Neuronal stem cell (in vitro differentiated cells): ENCODE results near the gene ZFP28.
A peak's percentile ranks its signal among the peaks of the same experiment; 100 is the strongest.

Source experiments
- DNase-seq: peaks from one replicate; pipeline ENCODE4 v3.0.0-alpha.2; 2013; ENCODE audit warnings: low spot score
- H2AFZ ChIP-seq: one replicate; pipeline ENCODE4 v1.6.1; 2013; ENCODE audit warnings: mild to moderate bottlenecking, low read length, inconsistent platforms
- H2AK5ac ChIP-seq: 2 replicates; pipeline ENCODE4 v1.6.1; 2013; ENCODE audit warnings: low read depth, mild to moderate bottlenecking, inconsistent platforms, low read length, moderate library complexity, mixed read lengths
- H2BK120ac ChIP-seq: 2 replicates; pipeline ENCODE4 v1.6.1; 2013; ENCODE audit warnings: low read depth, mild to moderate bottlenecking, inconsistent platforms, low read length, moderate library complexity, mixed read lengths
- H2BK12ac ChIP-seq: one replicate; pipeline ENCODE4 v1.6.1; 2013; ENCODE audit warnings: low read length, inconsistent platforms
- H2BK15ac ChIP-seq: 2 replicates; pipeline ENCODE4 v1.6.1; 2013; ENCODE audit warnings: mild to moderate bottlenecking, low read length, inconsistent platforms, mixed read lengths
- H2BK5ac ChIP-seq: one replicate; pipeline ENCODE4 v1.6.1; 2013; ENCODE audit warnings: inconsistent platforms, mild to moderate bottlenecking, low read length, moderate library complexity
- H3K14ac ChIP-seq: one replicate; pipeline ENCODE4 v1.6.1; 2013; ENCODE audit warnings: low read length, inconsistent platforms
- H3K18ac ChIP-seq: 2 replicates; pipeline ENCODE4 v1.6.1; 2013; ENCODE audit warnings: low read length, inconsistent platforms
- H3K23ac ChIP-seq: 2 replicates; pipeline ENCODE4 v1.6.1; 2013; ENCODE audit warnings: low read depth, mild to moderate bottlenecking, mixed read lengths, low read length, inconsistent platforms; ENCODE audit not compliant: poor library complexity
- H3K27ac ChIP-seq: replicated peaks from 3 replicates; pipeline ENCODE4 v1.5.1; 2013; ENCODE audit warnings: low read length, inconsistent platforms
- H3K27me3 ChIP-seq, 3 experiments: 2 replicates each; pipeline ENCODE4 v1.6.1; 2013; ENCODE audit warnings: low read length in 3 of 3, mild to moderate bottlenecking in 2 of 3, inconsistent platforms in 1 of 3, low read depth in 1 of 3, mixed read lengths in 1 of 3, moderate library complexity in 1 of 3; ENCODE audit not compliant: control insufficient read depth in 3 of 3, insufficient read depth in 3 of 3
- H3K36me3 ChIP-seq, 2 donors: replicated peaks in 1 of 2; 2 replicates each; pipeline ENCODE4 v1.6.1; 2013; ENCODE audit warnings: low read length in 2 of 2; ENCODE audit not compliant: control insufficient read depth in 2 of 2, insufficient read depth in 2 of 2
- H3K4ac ChIP-seq: 2 replicates; pipeline ENCODE4 v1.6.1; 2013; ENCODE audit warnings: inconsistent platforms, mild to moderate bottlenecking, low read length, moderate library complexity
- H3K4me1 ChIP-seq, 2 donors: 1 replicate in 1 of 2; 2 replicates in 1 of 2; pipeline ENCODE4 v1.6.1; 2013; ENCODE audit warnings: low read length in 2 of 2, low read depth in 1 of 2; ENCODE audit not compliant: control insufficient read depth in 2 of 2, insufficient read depth in 1 of 2
- H3K4me2 ChIP-seq: one replicate; pipeline ENCODE4 v1.6.1; 2013; ENCODE audit warnings: mild to moderate bottlenecking, low read length, inconsistent platforms; ENCODE audit not compliant: insufficient read depth, poor library complexity, severe bottlenecking
- H3K4me3 ChIP-seq, 2 donors: 2 replicates each; pipeline ENCODE4 v1.5.1; 2013; ENCODE audit warnings: low read length in 2 of 2, mild to moderate bottlenecking in 2 of 2, inconsistent platforms in 1 of 2, moderate library complexity in 1 of 2
- H3K79me1 ChIP-seq: one replicate; pipeline ENCODE4 v1.6.1; 2013; ENCODE audit warnings: low read depth, mild to moderate bottlenecking, inconsistent platforms, low read length, moderate library complexity
- H3K9ac ChIP-seq: one replicate; pipeline ENCODE4 v1.6.1; 2013; ENCODE audit warnings: mild to moderate bottlenecking, low read depth, low read length, inconsistent platforms; ENCODE audit not compliant: poor library complexity
- H3K9me3 ChIP-seq, 2 donors: replicated peaks in 1 of 2; 2 replicates each; pipeline versions ENCODE3 to v1.6.1; 2013; ENCODE audit warnings: low read length in 2 of 2, mild to moderate bottlenecking in 2 of 2, inconsistent platforms in 1 of 2, low read depth in 1 of 2, mixed read lengths in 1 of 2, moderate library complexity in 1 of 2; ENCODE audit not compliant: control insufficient read depth in 2 of 2, insufficient read depth in 1 of 2
- H4K8ac ChIP-seq: one replicate; pipeline ENCODE4 v1.6.1; 2013; ENCODE audit warnings: low read depth, mild to moderate bottlenecking, inconsistent platforms, low read length, moderate library complexity
- H4K91ac ChIP-seq: one replicate; pipeline ENCODE4 v1.6.1; 2013; ENCODE audit warnings: low read length, low read depth, mild to moderate bottlenecking, inconsistent platforms; ENCODE audit not compliant: poor library complexity
- WGBS, 2 donors: extraction: QIAGEN DNeasy Blood & Tissue Kit; methylation state at CpG; one replicate each; pipeline ENCODE4 v1.1.7; 2013; ENCODE audit warnings: missing lambda C conversion rate in 2 of 2, mixed read lengths in 1 of 2; ENCODE audit not compliant: insufficient read length in 2 of 2, insufficient replicate concordance in 1 of 2; ENCODE audit errors: extremely low coverage in 2 of 2; 5-methylcytosine and 5-hydroxymethylcytosine counted together

Gene ZFP28

DNA sequence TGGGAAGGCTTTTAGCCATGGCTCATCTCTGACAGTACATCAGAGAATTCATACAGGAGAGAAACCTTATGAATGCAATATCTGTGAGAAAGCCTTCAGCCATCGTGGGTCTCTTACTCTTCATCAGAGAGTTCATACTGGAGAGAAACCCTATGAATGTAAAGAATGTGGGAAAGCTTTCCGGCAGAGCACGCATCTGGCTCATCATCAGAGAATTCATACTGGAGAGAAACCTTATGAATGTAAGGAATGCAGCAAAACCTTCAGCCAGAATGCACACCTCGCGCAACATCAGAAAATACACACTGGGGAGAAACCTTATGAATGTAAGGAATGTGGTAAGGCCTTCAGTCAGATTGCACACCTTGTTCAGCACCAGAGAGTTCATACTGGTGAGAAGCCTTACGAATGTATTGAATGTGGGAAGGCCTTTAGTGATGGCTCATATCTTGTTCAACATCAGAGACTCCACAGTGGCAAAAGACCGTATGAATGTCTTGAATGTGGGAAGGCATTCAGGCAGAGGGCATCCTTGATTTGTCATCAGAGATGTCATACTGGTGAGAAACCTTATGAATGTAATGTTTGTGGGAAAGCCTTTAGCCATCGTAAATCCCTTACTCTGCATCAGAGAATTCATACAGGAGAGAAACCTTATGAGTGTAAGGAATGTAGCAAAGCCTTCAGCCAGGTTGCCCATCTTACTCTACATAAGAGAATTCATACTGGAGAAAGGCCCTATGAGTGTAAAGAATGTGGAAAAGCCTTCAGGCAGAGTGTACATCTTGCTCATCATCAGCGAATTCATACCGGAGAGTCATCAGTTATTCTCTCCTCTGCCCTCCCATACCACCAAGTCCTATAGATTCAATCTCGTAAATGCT is 39.2 kb downstream of the ZFP28 start:
- Histone ChIP-seq H3K9me3 (peaks cover 44 to 99% of the 10 kb centered on the region in 2 donors), H3K36me3 (peaks cover 16 to 65% of the 10 kb centered on the region in 2 donors), H3K79me1 (no peaks in the 10 kb centered on the region), H2BK120ac (no peak overlapping the region), H3K4me1 (no peaks in the 10 kb centered on the region), H3K27me3 (no peaks in the 10 kb centered on the region), H3K9ac (no peak overlapping the region), H2BK15ac (no peak overlapping the region), H3K14ac (no peak overlapping the region), H3K23ac (no peak overlapping the region), H3K27ac (no peak overlapping the region), H3K18ac (no peak overlapping the region), H4K91ac (no peak overlapping the region), H3K4ac (no peak overlapping the region), H3K4me2 (no peak overlapping the region), H4K8ac (no peak overlapping the region), H2BK5ac (no peak overlapping the region), H2BK12ac (no peak overlapping the region), H3K4me3 (no peak overlapping the region), H2AK5ac (no peak overlapping the region), H2AFZ (no peak overlapping the region)
- DNase-seq = no peak
- whole genome bisulfite sequencing, 2 donors = no CpG with 5 or more reads among the region's 11 CpGs

DNA sequence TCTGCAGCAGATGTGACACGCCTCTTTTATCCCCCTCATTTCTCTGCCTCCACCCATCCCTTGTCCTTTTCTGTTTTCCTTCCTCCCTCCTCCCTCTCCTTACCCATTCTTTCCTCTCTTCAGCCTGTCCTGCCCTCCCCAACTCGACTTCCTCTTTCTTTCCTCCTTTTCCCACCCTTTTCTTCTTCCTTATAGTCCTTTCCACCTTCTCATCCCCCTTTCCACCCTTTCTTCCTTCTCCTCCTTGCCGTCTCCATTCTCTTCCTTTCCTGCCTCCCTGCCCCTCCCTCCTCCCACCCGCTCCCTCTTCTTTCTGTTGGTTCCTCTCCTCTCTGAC is 55.7 kb downstream of the ZFP28 start:
- peaks cover 0 to 30% of the 10 kb centered on the region in 2 donors for H3K36me3 ChIP-seq
- H2AK5ac ChIP-seq = no peak overlapping the region
- 100% methylated on average over 1 of the region's 4 CpGs; no CpG with 5 or more reads in 1 of the 2 donors for WGBS, 2 donors
- H3K23ac ChIP-seq = no peak overlapping the region
- no peaks in the 10 kb centered on the region for H3K27me3 ChIP-seq
- H3K9me3 ChIP-seq = peaks cover 19 to 62% of the 10 kb centered on the region in 2 donors
- no peak overlapping the region for H2BK120ac ChIP-seq
- H3K79me1 ChIP-seq = peaks cover 10% of the 10 kb centered on the region
- peaks cover 0 to 3% of the 10 kb centered on the region in 2 donors for H3K4me1 ChIP-seq
- H4K8ac ChIP-seq = no peak overlapping the region
- H4K91ac ChIP-seq = no peak overlapping the region
- no peak overlapping the region for H2BK15ac ChIP-seq
- no peak overlapping the region for H3K4ac ChIP-seq
- H2BK5ac ChIP-seq = no peak overlapping the region
- H3K14ac ChIP-seq = no peak overlapping the region
- no peak for DNase-seq
- peak overlapping the region; percentile 95 for H2AFZ ChIP-seq
- H3K27ac ChIP-seq = no peak overlapping the region
- H3K18ac ChIP-seq = peak overlapping the region; percentile 40
- H3K9ac ChIP-seq = no peak overlapping the region
- H3K4me3 ChIP-seq = peak overlapping the region in 1 of 2 donors; percentile 88
- H2BK12ac ChIP-seq = no peak overlapping the region
- peak overlapping the region; percentile 68 for H3K4me2 ChIP-seq

DNA sequence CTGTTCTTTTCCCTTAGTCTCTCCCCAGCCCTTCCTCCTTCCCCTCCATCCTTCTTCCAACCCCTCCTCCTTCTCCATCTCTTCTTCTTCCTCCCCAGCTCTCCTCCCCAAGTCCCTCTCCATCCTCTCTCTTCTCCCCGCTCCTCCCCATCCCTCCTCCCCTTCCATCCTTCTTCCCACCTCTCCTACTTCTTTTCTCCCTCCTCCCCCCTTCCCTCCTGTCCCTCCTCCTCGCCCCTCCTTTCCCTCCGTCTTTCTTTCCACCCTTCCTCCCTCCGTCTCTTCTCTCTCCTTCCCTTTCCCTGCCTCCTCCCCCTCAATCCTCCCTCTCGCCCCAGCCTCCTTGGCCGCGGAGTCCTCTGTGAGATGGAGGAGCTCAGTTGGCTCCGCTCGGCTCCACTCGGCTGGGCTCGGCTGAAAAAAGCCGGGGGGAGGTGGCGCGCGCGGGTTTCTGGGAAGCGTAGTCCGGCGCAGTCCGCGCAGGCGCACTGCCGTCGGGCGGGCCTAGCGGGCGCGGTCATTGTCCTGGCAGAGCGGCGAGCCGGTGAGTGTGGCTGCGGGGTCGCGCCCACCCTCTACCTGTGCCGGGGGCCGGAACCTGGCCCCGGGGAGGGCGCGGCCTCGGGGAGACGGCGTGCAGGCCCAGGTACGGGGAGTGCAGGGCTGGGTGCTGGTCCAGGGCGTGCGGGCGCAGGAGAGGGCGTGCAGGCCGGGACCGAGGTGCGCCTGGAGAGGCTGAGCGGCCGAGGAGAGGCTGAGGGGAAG is 56.2 kb downstream of the ZFP28 start, which contains the start of gene ZNF71:
Gene ZNF71, plus strand, starts transcription at position 520 of the 765 bp plus-strand sequence. CDS start 6,257 bp downstream, outside the sequence.
- Histone ChIP-seq H3K4me3 (peak within 1 kb of the TSS; percentile 88 to 96), H2BK5ac (no peak within 1 kb of the TSS), H2BK12ac (peak within 1 kb of the TSS; percentile 47), H3K4ac (peak within 1 kb of the TSS; percentile 41), H3K36me3 (peaks cover 0 to 30% of the 10 kb centered on the region in 2 donors), H4K8ac (peak within 1 kb of the TSS; percentile 45), H2AFZ (peak within 1 kb of the TSS; percentile 95), H3K27me3 (no peaks in the 10 kb centered on the region), H3K79me1 (peaks cover 10% of the 10 kb centered on the region), H3K9ac (peak within 1 kb of the TSS; percentile 99), H3K23ac (peak within 1 kb of the TSS; percentile 44), H3K4me1 (peaks cover 0 to 3% of the 10 kb centered on the region in 2 donors), H3K4me2 (peak within 1 kb of the TSS; percentile 68), H2BK120ac (no peak within 1 kb of the TSS), H2AK5ac (no peak within 1 kb of the TSS), H4K91ac (peak within 1 kb of the TSS; percentile 82), H3K27ac (no peak within 1 kb of the TSS), H2BK15ac (no peak within 1 kb of the TSS), H3K9me3 (peaks cover 14 to 57% of the 10 kb centered on the region in 2 donors), H3K18ac (peak within 1 kb of the TSS; percentile 97), H3K14ac (peak within 1 kb of the TSS; percentile 95)
- DNase-seq = peak; percentile 87
- 100% methylated on average over 1 of the region's 52 CpGs; no CpG with 5 or more reads in 1 of the 2 donors for WGBS, 2 donors

DNA sequence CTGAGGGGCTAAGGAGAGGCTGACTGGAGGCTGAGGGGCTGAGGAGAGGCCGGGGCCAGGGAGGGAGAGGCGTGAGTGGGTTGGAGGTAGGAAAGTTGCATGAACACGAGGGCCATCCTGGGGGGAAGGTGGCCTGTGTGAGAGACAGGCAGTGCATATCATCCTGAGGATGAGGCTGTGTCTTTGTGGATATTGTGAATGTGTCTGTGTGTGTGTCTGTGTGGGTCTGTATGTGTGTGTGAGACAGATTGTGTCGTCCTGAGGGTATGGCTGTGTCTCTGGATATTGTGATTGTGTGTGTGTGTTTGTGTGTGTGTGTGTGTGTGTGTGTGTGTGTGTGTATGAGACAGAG is 56.8 kb downstream of the ZFP28 start:
- H3K9me3 ChIP-seq = peaks cover 9 to 54% of the 10 kb centered on the region in 2 donors

More for the DNA sequence above, 56.8 kb downstream of the ZFP28 start:
- Histone ChIP-seq H3K18ac (peak overlapping the region; percentile 97), H2BK5ac (no peak overlapping the region), H4K91ac (peak overlapping the region; percentile 82), H2AFZ (peak overlapping the region; percentile 95), H2BK15ac (no peak overlapping the region), H3K14ac (peak overlapping the region; percentile 95), H2BK12ac (peak overlapping the region; percentile 47), H3K4me3 (peak overlapping the region; percentile 88 to 96), H3K27ac (no peak overlapping the region), H2BK120ac (no peak overlapping the region), H3K23ac (peak overlapping the region; percentile 38), H3K9ac (peak overlapping the region; percentile 99), H3K4me2 (peak overlapping the region; percentile 66), H3K27me3 (no peaks in the 10 kb centered on the region), H2AK5ac (no peak overlapping the region), H3K79me1 (peaks cover 10% of the 10 kb centered on the region), H3K4me1 (peaks cover 0 to 3% of the 10 kb centered on the region in 2 donors), H4K8ac (peak overlapping the region; percentile 45), H3K4ac (peak overlapping the region; percentile 41), H3K36me3 (peaks cover 0 to 33% of the 10 kb centered on the region in 2 donors)
- no peak for DNase-seq
- no CpG with 5 or more reads among the region's 4 CpGs for WGBS, 2 donors
